HL-60 (cell line): ENCODE results near the gene GTF2H4.
A peak's percentile ranks its signal among the peaks of the same experiment; 100 is the strongest.

Experiments used
- DNase-seq, 2 experiments: peaks; one replicate each; pipeline ENCODE4 v3.0.0-alpha.2; 2010 to 2020; ENCODE audit warnings: low read depth in 1 of 2, low spot score in 1 of 2
- H3K27ac ChIP-seq: fragments of 250-450 bp; sonication (Bioruptor Pico); replicated peaks from 2 replicates; pipeline ENCODE4 v1.5.1; 2020; ENCODE audit warnings: mild to moderate bottlenecking, moderate library complexity
- H3K27me3 ChIP-seq: fragments of 250-450 bp; sonication (Bioruptor Pico); 2 replicates; pipeline ENCODE4 v1.5.1; 2021; ENCODE audit warnings: mild to moderate bottlenecking, moderate library complexity; ENCODE audit not compliant: insufficient read depth, poor library complexity, severe bottlenecking
- H3K4me3 ChIP-seq: replicated peaks from 2 replicates; pipeline ENCODE4 v1.5.1; 2011; ENCODE audit warnings: mild to moderate bottlenecking, control low read depth, low read length; ENCODE audit not compliant: insufficient read depth
- GABPA ChIP-seq: IDR thresholded peaks from 2 replicates; pipeline ENCODE4 v1.6.1; 2012; ENCODE audit warnings: low read depth
- POLR2AphosphoS5 ChIP-seq: IDR thresholded peaks from 2 replicates; pipeline ENCODE4 v1.6.1; 2012; ENCODE audit warnings: low read depth
- SPI1 ChIP-seq: IDR thresholded peaks from 2 replicates; pipeline ENCODE4 v1.6.1; 2012; ENCODE audit warnings: low read depth, mild to moderate bottlenecking, borderline replicate concordance
- TF ChIP-seq, protein P1 (sequence below): IDR thresholded peaks from 2 replicates; pipeline ENCODE4 v1.6.1; 2012; ENCODE audit warnings: low read depth; ENCODE audit not compliant: insufficient replicate concordance
- TF ChIP-seq, protein P2 (sequence below): IDR thresholded peaks from one replicate; pipeline ENCODE4 v1.5.1; 2011; ENCODE audit warnings: low read length, control low read depth, inconsistent platforms; ENCODE audit not compliant: insufficient read depth

Gene GTF2H4

GRCh38 chr6:30937265-30937664, 29.3 kb downstream of the GTF2H4 start:
- H3K27ac ChIP-seq = no peak overlapping the region
- no peak overlapping the region for H3K4me3 ChIP-seq
- no peak for TF ChIP-seq GABPA
- no peak for TF ChIP-seq SPI1
- TF ChIP-seq, protein P1, sequence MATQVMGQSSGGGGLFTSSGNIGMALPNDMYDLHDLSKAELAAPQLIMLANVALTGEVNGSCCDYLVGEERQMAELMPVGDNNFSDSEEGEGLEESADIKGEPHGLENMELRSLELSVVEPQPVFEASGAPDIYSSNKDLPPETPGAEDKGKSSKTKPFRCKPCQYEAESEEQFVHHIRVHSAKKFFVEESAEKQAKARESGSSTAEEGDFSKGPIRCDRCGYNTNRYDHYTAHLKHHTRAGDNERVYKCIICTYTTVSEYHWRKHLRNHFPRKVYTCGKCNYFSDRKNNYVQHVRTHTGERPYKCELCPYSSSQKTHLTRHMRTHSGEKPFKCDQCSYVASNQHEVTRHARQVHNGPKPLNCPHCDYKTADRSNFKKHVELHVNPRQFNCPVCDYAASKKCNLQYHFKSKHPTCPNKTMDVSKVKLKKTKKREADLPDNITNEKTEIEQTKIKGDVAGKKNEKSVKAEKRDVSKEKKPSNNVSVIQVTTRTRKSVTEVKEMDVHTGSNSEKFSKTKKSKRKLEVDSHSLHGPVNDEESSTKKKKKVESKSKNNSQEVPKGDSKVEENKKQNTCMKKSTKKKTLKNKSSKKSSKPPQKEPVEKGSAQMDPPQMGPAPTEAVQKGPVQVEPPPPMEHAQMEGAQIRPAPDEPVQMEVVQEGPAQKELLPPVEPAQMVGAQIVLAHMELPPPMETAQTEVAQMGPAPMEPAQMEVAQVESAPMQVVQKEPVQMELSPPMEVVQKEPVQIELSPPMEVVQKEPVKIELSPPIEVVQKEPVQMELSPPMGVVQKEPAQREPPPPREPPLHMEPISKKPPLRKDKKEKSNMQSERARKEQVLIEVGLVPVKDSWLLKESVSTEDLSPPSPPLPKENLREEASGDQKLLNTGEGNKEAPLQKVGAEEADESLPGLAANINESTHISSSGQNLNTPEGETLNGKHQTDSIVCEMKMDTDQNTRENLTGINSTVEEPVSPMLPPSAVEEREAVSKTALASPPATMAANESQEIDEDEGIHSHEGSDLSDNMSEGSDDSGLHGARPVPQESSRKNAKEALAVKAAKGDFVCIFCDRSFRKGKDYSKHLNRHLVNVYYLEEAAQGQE = no peak
- TF ChIP-seq, protein P2, sequence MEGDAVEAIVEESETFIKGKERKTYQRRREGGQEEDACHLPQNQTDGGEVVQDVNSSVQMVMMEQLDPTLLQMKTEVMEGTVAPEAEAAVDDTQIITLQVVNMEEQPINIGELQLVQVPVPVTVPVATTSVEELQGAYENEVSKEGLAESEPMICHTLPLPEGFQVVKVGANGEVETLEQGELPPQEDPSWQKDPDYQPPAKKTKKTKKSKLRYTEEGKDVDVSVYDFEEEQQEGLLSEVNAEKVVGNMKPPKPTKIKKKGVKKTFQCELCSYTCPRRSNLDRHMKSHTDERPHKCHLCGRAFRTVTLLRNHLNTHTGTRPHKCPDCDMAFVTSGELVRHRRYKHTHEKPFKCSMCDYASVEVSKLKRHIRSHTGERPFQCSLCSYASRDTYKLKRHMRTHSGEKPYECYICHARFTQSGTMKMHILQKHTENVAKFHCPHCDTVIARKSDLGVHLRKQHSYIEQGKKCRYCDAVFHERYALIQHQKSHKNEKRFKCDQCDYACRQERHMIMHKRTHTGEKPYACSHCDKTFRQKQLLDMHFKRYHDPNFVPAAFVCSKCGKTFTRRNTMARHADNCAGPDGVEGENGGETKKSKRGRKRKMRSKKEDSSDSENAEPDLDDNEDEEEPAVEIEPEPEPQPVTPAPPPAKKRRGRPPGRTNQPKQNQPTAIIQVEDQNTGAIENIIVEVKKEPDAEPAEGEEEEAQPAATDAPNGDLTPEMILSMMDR = no peak
- TF ChIP-seq POLR2AphosphoS5 = no peak
- peaks cover 5% of the 10 kb centered on the region for H3K27me3 ChIP-seq
- DNase-seq = no peak

- Histone ChIP-seq H3K27ac (no peak overlapping the region), H3K27me3 (peaks cover 12% of the 10 kb centered on the region), H3K4me3 (no peak overlapping the region)
- TF ChIP-seq, protein P2 = no peak
- TF ChIP-seq SPI1 = peak; percentile 47; the same call in 1 of the 2 replicates
- DNase-seq = peak in 1 of 2 experiments; percentile 13
These were observed 30.7 kb downstream of the GTF2H4 start for GRCh38 chr6:30938730-30939129.

- no peak for DNase-seq
- no peak for TF ChIP-seq SPI1
- no peak for TF ChIP-seq POLR2AphosphoS5
- TF ChIP-seq, protein P2 = no peak
- no peak for TF ChIP-seq GABPA
- TF ChIP-seq, protein P1 = no peak
- peaks cover 18% of the 10 kb centered on the region for H3K27me3 ChIP-seq
- no peak overlapping the region for H3K27ac ChIP-seq
- H3K4me3 ChIP-seq = no peak overlapping the region
These were observed 31.5 kb downstream of the GTF2H4 start for GRCh38 chr6:30939473-30939872.

GRCh38 chr6:30940361-30940986, 32.5 kb downstream of the GTF2H4 start, which contains the start of gene MUCL3:
Gene MUCL3, plus strand, starts transcription at chr6:30940973. Its CDS starts 27 bp downstream, at chr6:30941000.
- Histone ChIP-seq H3K4me3 (no peak within 1 kb of the TSS), H3K27ac (no peak within 1 kb of the TSS), H3K27me3 (peaks cover 19% of the 10 kb centered on the region)
- TF ChIP-seq, protein P2 = no peak
- TF ChIP-seq POLR2AphosphoS5 (no peak), SPI1 (no peak), GABPA (no peak)
- TF ChIP-seq, protein P1 = no peak
- no peak for DNase-seq
